ENCODE results near the gene TLCD5.

GRCh38 chr11:120376547-120377182 is 51.6 kb downstream of the TLCD5 start:
- no peak for TF ChIP-seq CTCF (IDR thresholded peaks at IDR 0.05)
- no peak for TF ChIP-seq EZH2 (IDR thresholded peaks at IDR 0.05; ENCODE audit: borderline replicate concordance, insufficient read depth, low read depth, low read length, poor library complexity, severe bottlenecking)

Measured in B cell (primary cell).